Muscle layer of duodenum (tissue), 2 donors: Measurements from ENCODE around the gene OLIG1.

Experiments
- H3K27ac ChIP-seq: one replicate; pipeline ENCODE4 v1.7.0; 2013; ENCODE audit warnings: mild to moderate bottlenecking, low read length
- H3K27me3 ChIP-seq: one replicate; pipeline ENCODE4 v1.7.0; 2013; ENCODE audit warnings: low read depth, mild to moderate bottlenecking, control low read depth, low read length
- H3K36me3 ChIP-seq, 2 donors: one replicate each; pipeline ENCODE4 v1.7.0; 2013; ENCODE audit warnings: low read length in 2 of 2, control low read depth in 1 of 2, mild to moderate bottlenecking in 1 of 2; ENCODE audit not compliant: insufficient read depth in 2 of 2, control insufficient read depth in 1 of 2
- H3K4me1 ChIP-seq, 2 donors: one replicate each; pipeline ENCODE4 v1.7.0; 2013; ENCODE audit warnings: low read length in 2 of 2, mild to moderate bottlenecking in 2 of 2, control low read depth in 1 of 2, moderate library complexity in 1 of 2; ENCODE audit not compliant: insufficient read depth in 2 of 2, control insufficient read depth in 1 of 2
- H3K4me3 ChIP-seq, 2 donors: one replicate each; pipeline ENCODE4 v1.7.0; 2013; ENCODE audit warnings: low read length in 2 of 2, low read depth in 1 of 2, mild to moderate bottlenecking in 1 of 2
- H3K9me3 ChIP-seq, 2 donors: one replicate each; pipeline ENCODE4 v1.7.0; 2013; ENCODE audit warnings: low read length in 2 of 2, control low read depth in 1 of 2, mild to moderate bottlenecking in 1 of 2; ENCODE audit not compliant: control insufficient read depth in 1 of 2
- donor health status: healthy.

Gene OLIG1

GRCh38 chr21:33109574-33110339, 39.8 kb downstream of the OLIG1 start:
- no peaks in the 10 kb centered on the region for H3K9me3 ChIP-seq
- H3K4me1 ChIP-seq = peaks cover 0 to 7% of the 10 kb centered on the region in 2 donors
- no peaks in the 10 kb centered on the region for H3K36me3 ChIP-seq
- H3K27ac ChIP-seq = no peak overlapping the region
- peak overlapping the region in 1 of 2 donors; percentile 40 for H3K4me3 ChIP-seq
- peaks cover 14% of the 10 kb centered on the region for H3K27me3 ChIP-seq

- Histone ChIP-seq H3K4me3 (no peak overlapping the region), H3K4me1 (peaks cover 0 to 7% of the 10 kb centered on the region in 2 donors), H3K27me3 (peaks cover 14% of the 10 kb centered on the region), H3K36me3 (no peaks in the 10 kb centered on the region), H3K27ac (no peak overlapping the region), H3K9me3 (no peaks in the 10 kb centered on the region)
Measured at GRCh38 chr21:33110340-33110715, 40.4 kb downstream of the OLIG1 start.

GRCh38 chr21:33111577-33111976, 41.6 kb downstream of the OLIG1 start:
- no peak overlapping the region for H3K27ac ChIP-seq
- peaks cover 0 to 7% of the 10 kb centered on the region in 2 donors for H3K4me1 ChIP-seq
- H3K9me3 ChIP-seq = no peaks in the 10 kb centered on the region
- peaks cover 14% of the 10 kb centered on the region for H3K27me3 ChIP-seq
- H3K36me3 ChIP-seq = no peaks in the 10 kb centered on the region
- H3K4me3 ChIP-seq = no peak overlapping the region

- H3K36me3 ChIP-seq = no peaks in the 10 kb centered on the region
- H3K9me3 ChIP-seq = no peaks in the 10 kb centered on the region
- no peak overlapping the region for H3K27ac ChIP-seq
- H3K27me3 ChIP-seq = peaks cover 14% of the 10 kb centered on the region
- H3K4me3 ChIP-seq = no peak overlapping the region
- H3K4me1 ChIP-seq = peaks cover 0 to 7% of the 10 kb centered on the region in 2 donors
Measured at GRCh38 chr21:33112151-33112550, 42.2 kb downstream of the OLIG1 start.

- Histone ChIP-seq H3K4me3 (no peak overlapping the region), H3K4me1 (peaks cover 0 to 7% of the 10 kb centered on the region in 2 donors), H3K9me3 (no peaks in the 10 kb centered on the region), H3K27me3 (peaks cover 14% of the 10 kb centered on the region), H3K27ac (no peak overlapping the region), H3K36me3 (no peaks in the 10 kb centered on the region)
Measured at GRCh38 chr21:33112681-33113080, 42.7 kb downstream of the OLIG1 start.

GRCh38 chr21:33113131-33113530, 43.2 kb downstream of the OLIG1 start:
- H3K4me3 ChIP-seq = no peak overlapping the region
- no peak overlapping the region for H3K27ac ChIP-seq
- peaks cover 0 to 7% of the 10 kb centered on the region in 2 donors for H3K4me1 ChIP-seq
- H3K27me3 ChIP-seq = peaks cover 14% of the 10 kb centered on the region
- H3K36me3 ChIP-seq = no peaks in the 10 kb centered on the region
- H3K9me3 ChIP-seq = no peaks in the 10 kb centered on the region

- H3K4me1 ChIP-seq = peaks cover 0 to 6% of the 10 kb centered on the region in 2 donors
- no peak overlapping the region for H3K27ac ChIP-seq
- H3K9me3 ChIP-seq = no peaks in the 10 kb centered on the region
- no peak overlapping the region for H3K4me3 ChIP-seq
- peaks cover 12% of the 10 kb centered on the region for H3K27me3 ChIP-seq
- no peaks in the 10 kb centered on the region for H3K36me3 ChIP-seq
Measured at GRCh38 chr21:33114276-33114675, 44.3 kb downstream of the OLIG1 start.

- no peaks in the 10 kb centered on the region for H3K4me1 ChIP-seq
- H3K27ac ChIP-seq = no peak overlapping the region
- no peaks in the 10 kb centered on the region for H3K36me3 ChIP-seq
- H3K4me3 ChIP-seq = no peak overlapping the region
- no peaks in the 10 kb centered on the region for H3K27me3 ChIP-seq
- H3K9me3 ChIP-seq = no peaks in the 10 kb centered on the region
Measured at GRCh38 chr21:33115631-33116510, 45.9 kb downstream of the OLIG1 start.

- Histone ChIP-seq H3K36me3 (no peaks in the 10 kb centered on the region), H3K4me1 (no peaks in the 10 kb centered on the region), H3K9me3 (no peaks in the 10 kb centered on the region), H3K27ac (no peak overlapping the region), H3K27me3 (no peaks in the 10 kb centered on the region), H3K4me3 (no peak overlapping the region)
Measured at GRCh38 chr21:33116676-33117075, 46.7 kb downstream of the OLIG1 start.

- H3K9me3 ChIP-seq = no peaks in the 10 kb centered on the region
- no peak overlapping the region for H3K4me3 ChIP-seq
- H3K27ac ChIP-seq = no peak overlapping the region
- no peaks in the 10 kb centered on the region for H3K36me3 ChIP-seq
- peaks cover 4% of the 10 kb centered on the region for H3K27me3 ChIP-seq
- H3K4me1 ChIP-seq = no peaks in the 10 kb centered on the region
Measured at GRCh38 chr21:33117101-33117888, 47.4 kb downstream of the OLIG1 start.
